GM12801 (cell line): ENCODE results near the gene ZNF716.

Source experiments
- TF ChIP-seq, protein P1 (sequence below): IDR thresholded peaks from one replicate; pipeline ENCODE4 v1.5.1; 2011; ENCODE audit warnings: control low read depth; ENCODE audit not compliant: insufficient read length; ENCODE audit errors: extremely low read depth

Gene ZNF716

DNA sequence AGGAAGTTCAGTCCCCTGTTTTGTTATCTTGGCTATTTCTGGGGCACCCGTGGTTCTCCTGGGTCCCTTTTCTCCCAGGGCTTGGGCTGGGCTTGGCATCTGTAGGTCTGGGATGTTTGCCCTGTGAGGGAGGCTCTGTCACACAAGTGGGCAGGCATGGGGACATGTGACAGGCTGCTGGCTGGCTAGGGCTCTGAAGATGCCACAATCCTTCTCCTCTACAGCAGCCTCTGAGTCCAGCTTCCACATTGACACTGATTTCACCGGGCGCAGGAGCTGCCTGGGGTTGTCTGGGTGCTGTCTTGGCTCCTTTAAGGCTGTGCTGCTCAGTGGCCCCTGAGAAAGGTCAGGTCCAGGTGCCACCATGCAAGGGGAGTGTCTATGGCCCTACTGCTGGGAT lies 37.4 kb upstream of the ZNF716 start:
- TF ChIP-seq, protein P1, sequence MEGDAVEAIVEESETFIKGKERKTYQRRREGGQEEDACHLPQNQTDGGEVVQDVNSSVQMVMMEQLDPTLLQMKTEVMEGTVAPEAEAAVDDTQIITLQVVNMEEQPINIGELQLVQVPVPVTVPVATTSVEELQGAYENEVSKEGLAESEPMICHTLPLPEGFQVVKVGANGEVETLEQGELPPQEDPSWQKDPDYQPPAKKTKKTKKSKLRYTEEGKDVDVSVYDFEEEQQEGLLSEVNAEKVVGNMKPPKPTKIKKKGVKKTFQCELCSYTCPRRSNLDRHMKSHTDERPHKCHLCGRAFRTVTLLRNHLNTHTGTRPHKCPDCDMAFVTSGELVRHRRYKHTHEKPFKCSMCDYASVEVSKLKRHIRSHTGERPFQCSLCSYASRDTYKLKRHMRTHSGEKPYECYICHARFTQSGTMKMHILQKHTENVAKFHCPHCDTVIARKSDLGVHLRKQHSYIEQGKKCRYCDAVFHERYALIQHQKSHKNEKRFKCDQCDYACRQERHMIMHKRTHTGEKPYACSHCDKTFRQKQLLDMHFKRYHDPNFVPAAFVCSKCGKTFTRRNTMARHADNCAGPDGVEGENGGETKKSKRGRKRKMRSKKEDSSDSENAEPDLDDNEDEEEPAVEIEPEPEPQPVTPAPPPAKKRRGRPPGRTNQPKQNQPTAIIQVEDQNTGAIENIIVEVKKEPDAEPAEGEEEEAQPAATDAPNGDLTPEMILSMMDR, result no peak

DNA sequence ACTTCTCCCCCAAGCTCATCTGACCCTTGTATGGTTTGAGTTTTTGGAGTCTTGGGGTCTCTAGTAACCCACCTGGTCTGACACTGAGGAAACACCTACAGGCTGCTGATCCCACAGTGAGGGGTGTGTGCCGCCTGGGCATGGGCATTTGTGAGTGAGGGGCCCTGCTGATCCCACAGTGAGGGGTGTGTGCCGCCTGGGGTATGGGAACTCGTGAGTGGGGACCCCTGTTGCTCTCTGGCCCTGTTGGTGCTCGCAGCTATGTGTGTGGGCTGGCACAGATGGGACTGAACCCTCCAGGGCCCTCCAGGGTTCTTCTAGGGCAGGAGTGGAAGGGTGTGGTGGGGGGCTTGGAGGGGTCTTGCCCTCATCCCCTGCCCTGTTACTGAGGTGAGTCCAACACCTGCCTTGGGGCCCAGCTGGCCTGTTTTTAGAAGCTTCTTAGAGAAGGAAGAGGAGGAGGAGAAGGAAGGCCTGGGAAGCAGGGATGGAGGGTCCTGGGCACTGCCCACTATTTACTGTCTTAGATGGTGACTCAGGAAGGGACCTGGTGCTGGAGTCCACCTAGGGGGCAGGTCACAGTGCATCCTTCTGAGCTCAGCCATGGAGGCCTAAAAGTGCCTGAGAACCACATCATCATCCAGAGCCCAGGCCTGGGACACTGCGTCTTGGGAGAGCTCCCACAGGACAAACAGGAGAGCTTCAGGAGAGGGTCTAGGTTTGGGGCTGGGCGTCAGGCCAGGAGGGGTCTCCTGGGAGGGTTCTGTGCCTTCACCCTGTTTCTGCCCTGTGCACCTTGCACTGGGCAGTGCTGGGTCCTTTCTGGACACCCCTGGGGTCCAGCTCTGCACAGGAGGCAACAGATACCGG lies 36.2 kb upstream of the ZNF716 start:
- TF ChIP-seq, protein P1, result no peak

DNA sequence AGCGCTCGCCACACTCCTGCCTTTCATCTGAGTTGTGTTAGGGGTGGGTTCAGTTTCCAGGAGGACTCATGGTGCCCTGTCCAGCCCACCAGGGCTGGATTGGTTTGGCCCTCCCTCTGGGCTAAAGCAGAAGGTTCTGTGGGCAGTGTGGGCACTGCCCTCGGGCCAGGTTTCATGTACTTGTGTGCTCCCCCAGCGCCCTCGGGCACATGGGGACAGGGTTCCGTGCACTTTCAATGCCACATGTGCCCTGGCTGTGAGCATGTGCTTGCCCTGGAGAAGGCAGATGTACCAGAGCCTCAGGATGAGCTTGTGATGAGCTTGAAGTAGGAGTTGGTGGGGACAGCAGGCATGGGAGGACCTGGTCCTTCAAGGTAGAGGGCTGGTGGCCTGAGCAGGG lies 35.6 kb upstream of the ZNF716 start:
- TF ChIP-seq, protein P1, result no peak

DNA sequence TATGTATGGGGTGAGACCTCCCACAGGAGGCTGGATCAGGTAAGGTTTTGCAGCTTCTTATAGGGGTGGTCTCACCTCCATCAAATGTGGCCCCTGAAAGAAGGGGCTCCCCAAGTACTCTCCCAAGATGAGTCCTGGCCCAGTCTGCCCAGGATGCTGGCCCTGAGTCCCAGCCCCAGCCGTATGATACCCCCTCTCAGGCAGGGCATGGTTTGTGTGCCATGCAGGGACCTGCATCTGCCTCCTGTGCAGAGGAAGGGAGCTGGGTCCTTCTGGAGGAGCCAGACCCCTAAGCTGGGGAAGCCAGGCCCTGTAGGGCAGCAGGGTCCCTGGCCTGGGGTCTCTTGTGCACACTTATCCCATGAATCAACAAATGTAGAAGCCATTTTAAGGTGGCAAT lies 35.1 kb upstream of the ZNF716 start:
- TF ChIP-seq, protein P1, result no peak

DNA sequence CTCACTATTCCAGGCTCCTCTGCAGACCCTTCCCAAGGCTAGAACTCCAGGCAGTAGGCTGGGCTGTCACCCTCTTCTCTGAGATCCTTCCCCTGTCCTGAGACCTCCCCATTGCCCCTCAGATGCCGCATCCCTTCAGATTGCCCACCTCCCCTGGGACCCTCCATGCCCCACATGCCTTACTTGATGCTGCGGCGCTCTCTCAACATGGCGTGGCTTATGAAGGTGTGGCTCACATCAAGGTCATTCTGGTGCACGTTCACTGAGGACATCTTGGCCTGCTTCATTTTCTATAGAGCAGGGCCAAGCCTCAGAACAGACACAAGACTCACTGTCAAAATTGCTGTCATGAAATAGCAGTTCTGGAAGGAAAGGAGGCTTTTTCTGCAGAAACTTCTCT lies 34.7 kb upstream of the ZNF716 start:
- TF ChIP-seq, protein P1, result no peak

DNA sequence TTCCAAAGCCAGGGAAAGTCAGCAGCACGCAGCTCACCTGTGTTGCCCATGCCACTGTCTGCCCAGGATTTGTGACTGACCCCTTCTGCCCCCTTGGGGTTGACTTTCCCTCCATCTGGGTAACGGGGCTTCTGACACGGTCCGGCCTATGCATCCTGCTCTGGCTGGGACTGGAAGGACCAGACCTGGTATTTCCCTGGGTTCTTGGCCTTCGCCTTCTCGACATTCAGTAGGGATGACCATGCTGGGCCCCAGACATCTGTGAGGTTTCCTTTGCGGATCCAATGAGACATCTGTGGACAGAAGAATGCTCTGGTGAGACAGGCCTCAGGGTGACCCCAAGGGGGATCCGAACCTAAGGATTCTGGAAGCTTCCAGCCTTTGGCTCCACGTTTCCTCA lies 34.2 kb upstream of the ZNF716 start:
- TF ChIP-seq, protein P1, result no peak

DNA sequence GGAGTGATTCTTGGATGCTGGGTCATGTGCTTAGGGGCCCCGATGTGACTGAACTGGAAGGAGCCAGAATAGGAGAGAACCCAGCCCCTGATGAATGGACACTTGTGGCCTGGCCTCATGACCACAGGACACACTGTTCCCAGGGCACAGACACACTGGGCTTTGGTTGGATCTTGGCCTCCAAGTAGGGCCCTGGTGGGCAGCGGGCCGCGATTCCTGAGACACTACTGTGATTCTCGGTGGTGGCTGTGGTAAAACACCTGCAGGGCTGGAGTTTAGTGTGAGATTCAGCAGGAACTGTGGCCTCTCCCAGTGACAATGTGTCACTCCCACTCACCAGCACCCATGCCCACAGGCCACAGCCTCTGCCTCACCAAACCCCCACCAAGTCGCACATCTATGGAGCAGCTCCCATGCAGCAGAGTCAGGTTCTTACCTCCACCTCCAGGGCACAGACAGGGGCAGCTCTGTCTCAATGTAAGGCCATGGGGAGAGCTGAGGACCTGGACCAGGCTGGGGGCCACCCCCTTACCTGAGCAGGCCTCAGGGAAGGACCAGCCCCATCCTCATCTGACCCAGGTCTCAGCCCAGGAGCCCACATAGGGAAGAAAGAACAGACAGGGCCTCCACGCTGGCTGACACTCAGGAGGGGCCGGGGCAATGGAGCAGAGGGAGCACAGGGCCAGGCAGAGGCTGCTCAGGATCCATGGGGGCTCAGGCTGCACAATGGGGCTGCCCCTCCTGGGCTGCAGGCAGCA lies 33.2 kb upstream of the ZNF716 start:
- TF ChIP-seq, protein P1, result no peak
